Vagina (tissue), 2 donors: ENCODE data around the gene DHX34.

ENCODE experiments used
- POLR2AphosphoS5 ChIP-seq, 2 donors: sonication (generic); formaldehyde crosslinking; IDR thresholded peaks; one replicate each; pipeline ENCODE4 v1.9.0; 2017; ENCODE audit warnings: antibody characterized with exemption in 2 of 2, mild to moderate bottlenecking in 2 of 2, low read depth in 1 of 2; ENCODE audit not compliant: insufficient read depth in 1 of 2
- TF ChIP-seq, protein P1 (sequence below), 3 experiments: fragments of 450-650 bp in 2 of 3; fragments of 200-600 bp in 1 of 3; sonication (generic) in 1 of 3; IDR thresholded peaks; one replicate each; pipeline ENCODE4 v1.5.1; 2017 to 2019; ENCODE audit warnings: antibody characterized with exemption in 3 of 3, mild to moderate bottlenecking in 2 of 3, moderate library complexity in 2 of 3

DNA sequence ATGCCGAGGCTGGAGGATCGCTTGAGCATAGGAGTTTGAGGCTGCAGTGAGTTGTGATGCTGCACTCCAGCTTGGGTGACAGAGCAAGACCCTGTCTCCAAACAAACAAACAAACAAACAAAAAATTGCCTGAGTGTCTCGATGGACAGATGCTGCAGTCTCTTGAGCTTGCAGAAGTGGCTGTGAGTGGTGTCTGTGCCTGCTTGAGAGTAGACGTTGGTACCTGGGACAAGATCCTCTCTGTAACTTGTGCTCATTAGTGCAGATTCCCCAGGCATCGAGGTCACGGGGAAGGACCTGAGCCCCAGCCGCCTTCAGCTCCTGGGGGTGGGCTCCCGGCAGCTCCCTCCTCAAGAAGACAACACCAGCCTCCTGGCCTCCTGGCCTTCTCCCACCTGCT, 25.7 kb upstream of the DHX34 start:
- TF ChIP-seq, protein P1, sequence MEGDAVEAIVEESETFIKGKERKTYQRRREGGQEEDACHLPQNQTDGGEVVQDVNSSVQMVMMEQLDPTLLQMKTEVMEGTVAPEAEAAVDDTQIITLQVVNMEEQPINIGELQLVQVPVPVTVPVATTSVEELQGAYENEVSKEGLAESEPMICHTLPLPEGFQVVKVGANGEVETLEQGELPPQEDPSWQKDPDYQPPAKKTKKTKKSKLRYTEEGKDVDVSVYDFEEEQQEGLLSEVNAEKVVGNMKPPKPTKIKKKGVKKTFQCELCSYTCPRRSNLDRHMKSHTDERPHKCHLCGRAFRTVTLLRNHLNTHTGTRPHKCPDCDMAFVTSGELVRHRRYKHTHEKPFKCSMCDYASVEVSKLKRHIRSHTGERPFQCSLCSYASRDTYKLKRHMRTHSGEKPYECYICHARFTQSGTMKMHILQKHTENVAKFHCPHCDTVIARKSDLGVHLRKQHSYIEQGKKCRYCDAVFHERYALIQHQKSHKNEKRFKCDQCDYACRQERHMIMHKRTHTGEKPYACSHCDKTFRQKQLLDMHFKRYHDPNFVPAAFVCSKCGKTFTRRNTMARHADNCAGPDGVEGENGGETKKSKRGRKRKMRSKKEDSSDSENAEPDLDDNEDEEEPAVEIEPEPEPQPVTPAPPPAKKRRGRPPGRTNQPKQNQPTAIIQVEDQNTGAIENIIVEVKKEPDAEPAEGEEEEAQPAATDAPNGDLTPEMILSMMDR (IDR thresholded peaks at IDR 0.05) = no peak
- no peak for TF ChIP-seq POLR2AphosphoS5 (IDR thresholded peaks at IDR 0.05; ENCODE audit: insufficient read depth in 1 of 2, low read depth in 1 of 2)
